ENCODE data around the gene ZNF618.

ZNF618 gene

DNA sequence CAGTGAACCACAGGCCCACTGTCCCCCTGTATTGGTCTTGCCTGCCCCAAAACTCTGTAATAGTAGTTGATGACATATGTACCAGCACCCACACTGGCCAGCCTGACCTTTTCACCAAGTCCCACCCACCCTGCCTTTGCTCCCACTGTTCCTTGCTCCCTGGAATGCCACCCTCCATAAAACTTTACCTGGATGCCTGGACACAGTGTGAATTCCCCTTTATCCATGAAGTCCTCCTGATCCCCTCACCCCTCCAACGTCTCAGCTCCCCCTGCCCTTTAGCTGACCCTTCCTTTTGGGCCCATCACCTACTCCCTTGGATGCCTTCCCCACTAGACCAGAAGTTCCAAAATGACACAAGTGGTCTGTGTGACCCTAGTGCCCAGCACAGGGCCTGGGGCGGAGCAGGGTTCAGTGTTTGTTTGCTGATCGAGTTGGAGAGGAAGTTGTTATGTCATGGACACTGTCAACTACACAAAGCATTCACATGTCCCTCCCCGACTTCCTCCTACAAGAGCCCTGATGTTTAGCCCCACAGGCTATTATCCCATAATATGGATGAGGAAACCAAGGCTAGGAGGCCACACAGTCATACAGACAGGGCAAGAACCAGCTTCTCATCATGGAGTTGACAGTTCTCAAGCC is 185.8 kb downstream of the ZNF618 start:
- Histone ChIP-seq H3K4me1 (ENCODE audit: insufficient read depth, low read length) (no peaks in the 10 kb centered on the region), H3K27me3 (ENCODE audit: insufficient read depth, low read length, poor library complexity) (no peaks in the 10 kb centered on the region), H3K4me3 (ENCODE audit: low read depth in 1 of 2, low read length in 2 of 2) (no peak overlapping the region), H2AFZ (ENCODE audit: low read depth, low read length) (no peak overlapping the region), H3K9me3 (ENCODE audit: insufficient read depth, low read length, severe bottlenecking) (no peaks in the 10 kb centered on the region), H3K4me2 (ENCODE audit: insufficient read depth, low read length) (no peak overlapping the region), H4K20me1 (ENCODE audit: insufficient read depth, low read length) (no peaks in the 10 kb centered on the region), H3K9ac (ENCODE audit: low read depth, low read length) (no peak overlapping the region), H3K27ac (ENCODE audit: low read length) (no peak overlapping the region), H3K36me3 (ENCODE audit: insufficient read depth, low read length) (no peaks in the 10 kb centered on the region), H3K79me2 (ENCODE audit: insufficient read depth, low read length) (no peaks in the 10 kb centered on the region)
- no peak for ATAC-seq (ENCODE audit: insufficient read depth, low read depth)
- TF ChIP-seq, protein P1, sequence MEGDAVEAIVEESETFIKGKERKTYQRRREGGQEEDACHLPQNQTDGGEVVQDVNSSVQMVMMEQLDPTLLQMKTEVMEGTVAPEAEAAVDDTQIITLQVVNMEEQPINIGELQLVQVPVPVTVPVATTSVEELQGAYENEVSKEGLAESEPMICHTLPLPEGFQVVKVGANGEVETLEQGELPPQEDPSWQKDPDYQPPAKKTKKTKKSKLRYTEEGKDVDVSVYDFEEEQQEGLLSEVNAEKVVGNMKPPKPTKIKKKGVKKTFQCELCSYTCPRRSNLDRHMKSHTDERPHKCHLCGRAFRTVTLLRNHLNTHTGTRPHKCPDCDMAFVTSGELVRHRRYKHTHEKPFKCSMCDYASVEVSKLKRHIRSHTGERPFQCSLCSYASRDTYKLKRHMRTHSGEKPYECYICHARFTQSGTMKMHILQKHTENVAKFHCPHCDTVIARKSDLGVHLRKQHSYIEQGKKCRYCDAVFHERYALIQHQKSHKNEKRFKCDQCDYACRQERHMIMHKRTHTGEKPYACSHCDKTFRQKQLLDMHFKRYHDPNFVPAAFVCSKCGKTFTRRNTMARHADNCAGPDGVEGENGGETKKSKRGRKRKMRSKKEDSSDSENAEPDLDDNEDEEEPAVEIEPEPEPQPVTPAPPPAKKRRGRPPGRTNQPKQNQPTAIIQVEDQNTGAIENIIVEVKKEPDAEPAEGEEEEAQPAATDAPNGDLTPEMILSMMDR (IDR thresholded peaks at IDR 0.05; ENCODE audit: borderline replicate concordance, extremely low read depth, low read length, poor library complexity, severe bottlenecking): no peak
- no peak for TF ChIP-seq EZH2 (IDR thresholded peaks at IDR 0.05; ENCODE audit: borderline replicate concordance, low read depth, low read length, severe bottlenecking)
- no peak for DNase-seq

GRCh38 chr9:114065304-114065703 is 189.2 kb downstream of the ZNF618 start:
- H4K20me1 ChIP-seq (ENCODE audit: insufficient read depth, low read length): no peaks in the 10 kb centered on the region
- H3K9ac ChIP-seq (ENCODE audit: low read depth, low read length): no peak overlapping the region
- DNase-seq: no peak
- no peak overlapping the region for H2AFZ ChIP-seq (ENCODE audit: low read depth, low read length)
- no peak overlapping the region for H3K4me3 ChIP-seq (ENCODE audit: low read depth in 1 of 2, low read length in 2 of 2)
- TF ChIP-seq EZH2 (IDR thresholded peaks at IDR 0.05; ENCODE audit: borderline replicate concordance, low read depth, low read length, severe bottlenecking): no peak
- TF ChIP-seq, protein P1 (IDR thresholded peaks at IDR 0.05; ENCODE audit: borderline replicate concordance, extremely low read depth, low read length, poor library complexity, severe bottlenecking): no peak
- H3K27ac ChIP-seq (ENCODE audit: low read length): no peak overlapping the region
- no peaks in the 10 kb centered on the region for H3K36me3 ChIP-seq (ENCODE audit: insufficient read depth, low read length)
- H3K79me2 ChIP-seq (ENCODE audit: insufficient read depth, low read length): no peaks in the 10 kb centered on the region
- H3K27me3 ChIP-seq (ENCODE audit: insufficient read depth, low read length, poor library complexity): no peaks in the 10 kb centered on the region
- no peak overlapping the region for H3K4me2 ChIP-seq (ENCODE audit: insufficient read depth, low read length)
- no peak for ATAC-seq (ENCODE audit: insufficient read depth, low read depth)
- H3K4me1 ChIP-seq (ENCODE audit: insufficient read depth, low read length): no peaks in the 10 kb centered on the region
- no peaks in the 10 kb centered on the region for H3K9me3 ChIP-seq (ENCODE audit: insufficient read depth, low read length, severe bottlenecking)

DNA sequence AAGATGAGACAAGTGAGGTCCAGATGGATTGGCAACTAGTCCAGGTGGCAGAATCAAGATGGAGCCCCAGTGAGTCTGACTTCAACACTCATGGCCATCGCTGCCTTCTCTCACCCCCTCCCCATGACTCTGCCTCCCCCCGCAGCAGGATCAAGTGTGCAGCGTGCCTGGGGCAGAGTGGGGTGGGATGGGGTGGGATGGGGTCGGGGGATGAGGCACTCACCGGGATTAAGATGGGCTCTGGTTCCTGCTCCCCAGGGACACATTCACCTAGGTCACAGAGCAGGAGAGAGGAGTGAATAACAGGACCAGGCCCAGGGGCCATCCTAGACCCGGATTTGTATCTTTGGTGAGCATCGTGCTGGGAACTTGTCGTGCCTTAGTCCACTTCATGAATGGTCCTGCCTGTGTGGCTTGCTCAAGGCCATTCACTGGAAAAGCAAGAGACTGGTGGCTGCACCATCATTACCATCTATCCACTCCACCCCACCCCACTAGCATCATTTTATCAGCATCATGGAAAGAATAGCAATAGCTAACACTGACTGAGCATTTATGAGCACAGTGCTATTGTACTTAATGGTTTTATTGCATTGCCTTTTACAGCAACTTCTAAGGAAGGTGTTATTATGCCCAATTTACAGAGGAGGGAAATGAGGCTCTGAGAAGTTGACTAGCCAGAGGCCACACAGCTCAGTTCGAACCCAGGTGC is 193.5 kb downstream of the ZNF618 start:
- H4K20me1 ChIP-seq (ENCODE audit: insufficient read depth, low read length): no peaks in the 10 kb centered on the region

More for the DNA sequence above, 193.5 kb downstream of the ZNF618 start:
- no peak for TF ChIP-seq EZH2 (IDR thresholded peaks at IDR 0.05; ENCODE audit: borderline replicate concordance, low read depth, low read length, severe bottlenecking)
- TF ChIP-seq, protein P1 (IDR thresholded peaks at IDR 0.05; ENCODE audit: borderline replicate concordance, extremely low read depth, low read length, poor library complexity, severe bottlenecking): no peak
- H3K4me3 ChIP-seq (ENCODE audit: low read depth in 1 of 2, low read length in 2 of 2): no peak overlapping the region
- H3K9me3 ChIP-seq (ENCODE audit: insufficient read depth, low read length, severe bottlenecking): no peaks in the 10 kb centered on the region
- H3K4me1 ChIP-seq (ENCODE audit: insufficient read depth, low read length): no peaks in the 10 kb centered on the region
- no peak overlapping the region for H2AFZ ChIP-seq (ENCODE audit: low read depth, low read length)
- no peak overlapping the region for H3K27ac ChIP-seq (ENCODE audit: low read length)
- ATAC-seq (ENCODE audit: insufficient read depth, low read depth): no peak
- no peak overlapping the region for H3K4me2 ChIP-seq (ENCODE audit: insufficient read depth, low read length)
- H3K36me3 ChIP-seq (ENCODE audit: insufficient read depth, low read length): no peaks in the 10 kb centered on the region
- H3K9ac ChIP-seq (ENCODE audit: low read depth, low read length): no peak overlapping the region
- DNase-seq: no peak
- no peaks in the 10 kb centered on the region for H3K79me2 ChIP-seq (ENCODE audit: insufficient read depth, low read length)
- no peaks in the 10 kb centered on the region for H3K27me3 ChIP-seq (ENCODE audit: insufficient read depth, low read length, poor library complexity)
